ENCODE measurements around the gene DAAM1.
A peak's percentile ranks its signal among the peaks of the same experiment; 100 is the strongest.

The DAAM1 gene

GRCh38 chr14:59293935-59294661, 105.6 kb downstream of the DAAM1 start:
- no peak for DNase-seq

GRCh38 chr14:59294662-59294992, 106.2 kb downstream of the DAAM1 start:
- DNase-seq = no peak

DNA sequence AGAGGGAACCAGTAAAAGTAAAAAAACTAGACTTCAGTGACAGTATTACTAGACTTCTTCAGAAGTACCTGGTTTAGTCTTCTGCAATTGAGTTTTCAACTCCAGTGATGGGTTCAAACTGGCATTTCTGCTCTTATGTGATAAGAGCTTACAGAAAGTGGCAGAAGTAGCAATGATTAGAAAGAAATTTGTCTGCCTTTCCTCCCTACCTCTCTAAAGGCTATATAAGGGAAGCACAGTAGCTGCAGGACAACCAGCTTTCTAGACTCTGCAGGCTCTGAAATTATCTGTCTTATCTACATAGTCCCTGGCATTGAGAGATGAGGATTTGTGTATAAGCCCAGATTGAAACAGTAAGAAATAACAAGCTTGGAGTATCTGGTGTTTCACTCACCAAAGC, 107.5 kb downstream of the DAAM1 start:
- DNase-seq = no peak

DNA sequence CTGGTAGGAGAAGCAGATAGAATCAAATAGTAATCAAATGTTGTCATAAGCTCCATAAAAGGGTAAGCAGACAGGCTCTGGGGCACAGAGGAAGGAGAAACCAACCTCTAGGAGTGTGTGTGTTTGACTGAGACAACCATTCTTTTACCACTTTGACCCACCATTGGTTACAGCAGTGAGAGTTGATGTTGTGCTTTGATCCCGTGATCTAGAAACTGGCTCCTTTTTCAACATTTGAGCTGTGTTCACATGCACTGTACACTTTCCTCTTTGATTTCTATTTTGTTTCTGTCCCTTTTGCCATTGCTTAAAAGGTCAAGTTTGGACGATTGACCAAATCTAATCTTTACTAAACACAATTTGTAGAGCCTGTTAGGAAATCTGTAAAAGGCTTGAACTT, 108.0 kb downstream of the DAAM1 start:
- DNase-seq = no peak

DNA sequence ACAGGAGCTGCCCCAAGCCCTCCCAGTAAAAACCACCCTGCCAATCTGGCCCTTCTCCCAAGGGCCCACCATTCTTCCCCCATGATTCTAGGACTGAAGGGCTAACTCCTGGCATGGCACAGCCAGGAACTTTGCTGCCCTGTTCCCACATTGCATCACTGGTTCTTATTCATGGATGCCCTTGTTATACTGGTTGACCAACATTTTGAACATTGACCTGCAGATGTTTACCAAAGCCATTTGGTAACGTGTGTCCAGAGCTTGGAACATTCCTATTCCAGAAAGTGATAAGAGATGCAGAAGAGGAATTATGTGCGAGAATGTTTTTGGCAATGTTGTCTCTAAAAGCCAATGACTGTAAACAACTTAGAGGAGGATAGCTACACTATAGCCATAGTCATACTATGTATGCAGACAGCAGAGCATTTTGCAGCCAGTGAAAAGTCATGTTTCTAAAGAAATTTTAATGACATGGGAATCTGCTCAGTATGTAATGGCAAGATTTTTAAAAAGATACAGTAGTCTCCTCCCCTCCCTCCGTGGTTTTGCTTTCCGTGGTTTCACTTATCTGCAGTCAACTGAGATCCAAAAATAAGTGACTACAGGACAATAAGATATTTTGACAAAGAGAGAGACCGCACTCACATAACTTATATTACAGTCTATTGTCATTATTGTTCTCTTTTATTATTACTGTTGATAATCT, 108.8 kb downstream of the DAAM1 start:
- peak in 1 of 2 donors; percentile 6 for DNase-seq

DNA sequence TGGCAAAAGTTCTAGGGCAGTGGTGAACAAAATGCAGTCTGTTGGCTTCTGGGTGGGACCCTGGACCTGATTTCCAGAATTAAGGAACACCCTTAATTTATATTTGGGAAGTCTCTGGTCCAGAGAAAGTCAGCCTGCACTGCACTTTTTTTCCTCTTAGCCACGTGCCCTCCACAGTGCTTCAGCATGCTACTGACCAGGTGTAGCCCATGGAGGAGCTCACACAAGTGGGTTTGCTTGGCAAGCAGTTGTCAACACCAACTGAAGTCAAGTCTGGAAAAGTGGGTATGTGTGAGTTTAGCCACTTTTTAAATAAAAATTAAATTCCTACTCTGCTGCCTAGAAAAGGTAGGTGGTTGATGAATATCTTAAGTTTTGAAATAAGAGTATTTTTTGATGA, 111.3 kb downstream of the DAAM1 start:
- DNase-seq = no peak

DNA sequence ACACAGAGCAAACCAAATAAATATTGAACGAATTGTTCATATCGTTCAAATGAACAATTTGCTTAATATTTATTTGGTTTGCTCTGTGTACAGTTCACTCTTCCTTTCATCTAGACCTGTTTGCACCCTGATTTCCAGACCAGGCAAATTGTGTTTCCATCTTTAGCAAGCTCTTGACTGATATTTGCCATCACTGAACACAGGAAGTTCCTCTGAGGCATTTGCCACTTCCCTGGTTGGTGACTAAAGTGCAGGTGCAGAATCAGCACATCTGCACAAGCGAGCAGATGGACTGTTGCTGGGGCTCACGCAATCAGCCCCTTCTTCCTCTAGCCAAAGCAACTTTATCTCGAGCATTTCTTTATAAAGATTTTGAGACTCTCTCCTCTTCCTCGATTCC, 112.9 kb downstream of the DAAM1 start:
- peak in 1 of 2 donors; percentile 65 for DNase-seq

DNA sequence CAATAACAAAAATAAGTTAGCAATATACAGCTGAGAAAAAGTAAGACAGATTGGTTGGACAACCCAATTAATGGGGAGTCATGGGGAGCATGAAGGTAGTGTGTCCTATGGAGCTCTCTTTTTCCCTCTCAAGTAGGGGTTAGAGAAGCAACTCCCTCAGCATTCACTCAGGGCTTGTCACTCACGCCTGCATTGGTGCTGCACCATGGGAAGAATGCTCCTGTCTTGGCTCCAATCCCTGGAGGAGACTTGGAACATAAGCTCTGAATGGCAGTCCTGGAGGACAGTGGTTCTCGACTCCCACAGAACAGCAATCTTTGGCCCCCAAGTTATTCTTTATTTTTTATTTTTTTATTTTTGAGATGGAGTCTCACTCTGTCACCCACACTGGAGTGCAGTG, 113.8 kb downstream of the DAAM1 start:
- DNase-seq = no peak

- DNase-seq = no peak
Observed at GRCh38 chr14:59303216-59303615, 114.7 kb downstream of the DAAM1 start.

DNA sequence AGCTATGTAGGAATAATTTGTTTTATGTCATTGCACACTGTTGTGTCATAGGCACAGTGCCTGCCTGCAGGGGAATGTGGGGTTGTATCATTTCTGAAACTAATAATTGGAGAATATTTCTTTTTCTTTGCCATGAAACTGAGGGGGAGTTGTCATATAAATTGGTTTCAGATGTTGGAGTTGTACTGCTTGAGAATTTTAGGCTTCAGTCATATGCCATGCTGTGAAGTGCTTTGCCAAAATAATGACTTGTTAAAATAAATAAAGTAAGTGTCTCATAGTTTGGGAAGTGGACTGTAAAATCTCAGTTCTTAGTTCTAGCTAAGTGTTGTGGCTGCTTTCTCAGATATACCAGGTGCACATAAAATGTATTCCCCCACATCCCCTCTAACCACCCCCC, 116.8 kb downstream of the DAAM1 start:
- DNase-seq = no peak

GRCh38 chr14:59305836-59306555, 117.5 kb downstream of the DAAM1 start:
- DNase-seq = no peak

DNA sequence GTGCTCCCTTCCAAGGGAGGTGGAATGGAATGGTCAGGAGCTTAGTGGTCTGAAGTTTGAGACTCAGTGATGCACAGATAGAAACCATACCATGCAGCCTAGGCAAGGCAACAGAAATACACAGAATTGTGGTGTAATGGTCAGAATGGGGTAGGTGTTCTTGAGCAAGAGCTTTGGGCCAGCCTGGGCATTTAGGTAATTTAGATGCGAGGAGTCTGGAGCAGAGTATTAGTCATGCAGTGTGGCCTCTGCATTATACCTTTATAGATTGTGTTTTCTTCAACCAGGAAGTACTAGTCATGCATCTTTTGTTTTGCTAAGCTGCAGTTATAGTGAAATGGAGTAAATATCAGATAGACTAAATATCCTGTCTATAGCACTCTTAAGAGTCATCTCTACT, 118.3 kb downstream of the DAAM1 start:
- DNase-seq = no peak

DNA sequence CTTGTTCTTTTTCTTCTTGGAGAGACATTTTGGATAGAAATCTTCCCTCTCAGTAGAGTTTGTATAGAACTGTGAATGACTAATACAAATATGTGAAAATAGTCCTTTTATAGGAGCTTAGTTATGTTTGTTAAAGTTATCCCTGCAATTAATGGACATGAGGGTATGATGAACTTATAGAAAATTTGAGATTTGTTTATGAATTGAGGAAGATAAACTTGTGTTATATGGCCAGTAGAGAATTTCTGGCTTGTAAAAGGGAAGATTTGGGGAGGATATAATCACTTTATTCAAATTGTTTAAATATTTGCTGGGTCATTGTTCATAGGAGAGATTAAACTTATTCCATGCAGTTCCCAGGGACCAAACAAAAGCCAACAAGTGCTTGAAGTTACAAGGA, 119.6 kb downstream of the DAAM1 start:
- DNase-seq = no peak

DNA sequence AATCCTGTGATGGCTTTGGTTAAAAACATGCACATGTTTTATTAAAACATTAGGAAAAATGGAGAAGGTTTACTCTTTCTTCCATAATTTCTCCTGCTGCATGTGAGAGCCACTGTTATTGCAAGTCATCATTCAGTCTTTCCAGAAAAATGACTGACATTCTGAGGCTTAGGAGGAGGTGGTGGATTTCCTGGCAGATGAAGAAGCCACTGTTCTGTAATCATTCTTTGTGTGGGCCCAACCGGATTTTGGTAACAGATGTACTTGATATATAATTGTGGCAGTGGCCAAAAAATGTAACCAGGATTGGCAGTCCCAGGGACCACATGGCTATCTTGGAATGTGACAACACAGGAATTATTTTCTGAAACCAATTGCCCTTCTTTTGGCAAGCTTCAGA, 120.2 kb downstream of the DAAM1 start:
- peak in 1 of 2 donors; percentile 12 for DNase-seq

- no peak for DNase-seq
Observed at GRCh38 chr14:59309291-59309900, 120.9 kb downstream of the DAAM1 start.

DNA sequence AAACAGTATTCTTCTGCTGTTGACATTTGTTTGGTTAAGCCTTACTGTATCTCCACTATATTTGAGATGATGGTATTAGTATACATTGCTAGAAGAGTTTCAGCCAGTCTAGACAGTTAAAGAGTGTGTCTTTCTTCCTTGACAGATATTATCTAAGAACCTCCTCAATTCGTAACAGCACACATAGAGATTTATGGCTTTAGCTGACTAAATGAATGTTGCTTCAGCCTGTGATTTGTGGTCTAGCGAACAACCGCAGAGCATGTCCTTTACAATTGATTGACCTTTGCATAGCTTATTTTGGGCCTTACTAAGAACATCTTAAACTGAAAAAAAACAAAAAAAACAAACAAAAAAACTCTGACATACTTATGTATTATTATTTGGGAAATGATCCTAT, 122.2 kb downstream of the DAAM1 start:
- DNase-seq = peak in 1 of 2 donors; percentile 51

DNA sequence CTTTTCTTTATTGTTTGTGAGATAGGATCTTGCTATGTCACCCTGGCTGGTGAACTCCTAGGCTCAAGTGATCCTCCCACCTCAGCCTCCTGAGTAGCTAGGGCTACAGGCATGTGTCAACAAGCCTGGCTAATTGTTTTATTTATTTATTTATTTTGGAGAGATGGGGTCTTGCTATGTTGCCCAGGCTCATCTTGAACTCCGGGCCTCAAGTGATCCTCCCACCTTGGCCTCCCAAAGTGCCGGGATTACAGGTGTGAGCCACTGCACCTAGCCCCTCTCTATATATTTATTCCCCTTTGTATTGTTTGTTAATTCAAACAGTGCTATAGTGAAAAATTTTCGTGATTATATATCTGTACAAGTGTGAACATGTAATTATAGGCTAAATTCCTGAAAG, 123.3 kb downstream of the DAAM1 start:
- no peak for DNase-seq

DNA sequence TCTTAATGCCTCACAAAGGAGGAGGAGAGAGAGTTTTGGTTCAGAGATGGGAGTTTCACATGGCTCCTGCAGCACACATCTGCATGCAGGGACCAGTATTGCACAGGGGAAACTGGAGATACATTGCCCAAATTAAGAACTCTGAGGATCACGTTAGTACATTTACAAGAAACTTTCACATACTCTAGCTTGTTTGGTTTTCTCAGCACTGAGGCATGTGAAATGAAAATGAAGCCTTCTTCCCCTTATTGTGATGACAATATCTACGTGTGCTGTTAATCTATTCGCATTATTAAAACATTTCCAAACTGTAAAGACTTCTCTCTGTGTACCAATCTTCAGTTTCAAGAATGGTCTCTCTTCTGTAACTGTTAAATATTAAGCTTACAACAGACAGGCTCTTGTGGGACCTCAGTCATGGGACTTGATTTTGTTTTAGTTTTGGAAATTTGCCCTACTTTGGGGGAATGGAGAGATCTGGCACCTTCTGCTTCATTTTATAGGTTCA, 124.7 kb downstream of the DAAM1 start:
- no peak for DNase-seq

- DNase-seq = no peak
Observed at GRCh38 chr14:59313658-59314608, 125.5 kb downstream of the DAAM1 start.

DNA sequence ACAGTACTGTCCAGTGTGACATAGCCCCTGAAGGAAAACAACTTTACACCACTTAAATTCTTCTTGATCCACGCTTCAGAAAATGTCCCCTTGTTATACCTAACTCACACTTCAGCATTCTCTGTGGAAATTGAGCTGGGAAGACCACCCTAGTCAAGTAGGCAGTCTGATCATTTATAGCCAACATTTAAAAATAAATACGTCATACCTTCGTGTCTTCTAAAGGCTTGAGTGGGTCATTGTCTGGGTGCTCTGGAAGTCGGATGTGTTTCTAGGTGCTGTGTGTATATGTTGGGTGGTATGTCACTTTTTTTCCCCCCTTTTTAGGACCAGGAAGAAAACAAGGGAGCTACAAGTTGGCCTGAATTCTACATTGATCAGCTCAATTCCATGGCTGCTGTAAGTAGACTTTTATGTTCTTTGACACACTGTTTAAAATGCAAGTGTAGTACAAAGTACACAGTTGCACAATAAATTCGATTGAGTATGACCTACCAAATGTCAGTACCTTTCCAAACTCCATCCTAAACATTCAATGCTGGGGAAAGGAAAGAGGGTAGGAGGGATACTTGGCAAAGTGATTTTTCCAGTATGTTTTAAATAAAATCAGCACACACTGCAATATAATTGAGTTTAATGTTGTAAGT, 126.6 kb downstream of the DAAM1 start:
- no peak for DNase-seq

DNA sequence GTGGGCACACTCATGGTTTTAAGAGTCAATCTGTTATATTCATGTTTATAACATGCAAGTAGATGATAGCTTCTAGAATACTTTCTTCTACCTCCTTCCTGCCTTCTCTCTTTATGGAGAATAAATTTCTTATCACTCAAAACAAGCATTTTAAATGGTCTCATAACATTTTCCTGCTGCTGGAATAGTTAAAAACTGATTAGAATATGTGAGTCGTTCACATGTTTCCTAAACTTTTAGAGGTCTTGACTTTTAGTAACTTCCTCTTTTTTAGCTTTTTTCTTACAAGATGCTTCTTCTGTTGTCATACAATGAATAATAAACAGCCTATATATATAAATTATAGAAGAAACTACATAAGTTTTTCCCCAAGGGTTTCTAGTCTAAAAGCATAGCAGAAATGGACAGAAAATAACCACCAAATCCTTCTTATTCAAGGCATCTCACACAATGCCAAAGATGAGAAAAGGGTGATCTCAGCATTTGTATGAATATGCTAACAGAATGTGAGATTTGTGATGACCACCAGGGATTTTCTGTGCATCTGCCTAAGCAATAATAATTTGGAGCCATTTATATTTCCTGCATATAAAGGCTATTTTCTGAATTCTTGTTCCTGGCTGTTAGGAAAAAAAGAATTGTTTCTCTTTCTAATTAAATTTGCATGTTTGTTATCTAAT, 127.8 kb downstream of the DAAM1 start:
- DNase-seq = peak in 1 of 2 donors; percentile 26
